RWPE1 (cell line): Measurements from ENCODE around the gene RAC2.

ENCODE experiments used
- CTCF ChIA-PET: fragments of 350-600 bp; sonication (Branson Sonifier 250); formaldehyde crosslinking; extraction: SDS; loops from one replicate; lab custom pipeline; 2021; lab: Yijun Ruan, JAX
- POLR2A ChIA-PET: fragments of 400-600 bp; formaldehyde crosslinking; extraction: SDS; loops from one replicate; lab custom pipeline; 2020; ENCODE audit warnings: antibody characterized with exemption; ENCODE audit not compliant: low non-redundant PET; lab: Yijun Ruan, JAX
- DNase-seq: peaks from one replicate; pipeline ENCODE4 v3.0.0; 2012; ENCODE audit warnings: low spot score
- H3K27ac ChIP-seq: fragments of 450-650 bp; 2 replicates; pipeline ENCODE4 v1.5.1; 2017
- TF ChIP-seq, protein P1 (sequence below): fragments of 450-650 bp; conservative IDR thresholded peaks from 2 replicates; pipeline ENCODE4 v1.5.1; 2017; ENCODE audit warnings: low read depth, mild to moderate bottlenecking

The RAC2 gene

DNA sequence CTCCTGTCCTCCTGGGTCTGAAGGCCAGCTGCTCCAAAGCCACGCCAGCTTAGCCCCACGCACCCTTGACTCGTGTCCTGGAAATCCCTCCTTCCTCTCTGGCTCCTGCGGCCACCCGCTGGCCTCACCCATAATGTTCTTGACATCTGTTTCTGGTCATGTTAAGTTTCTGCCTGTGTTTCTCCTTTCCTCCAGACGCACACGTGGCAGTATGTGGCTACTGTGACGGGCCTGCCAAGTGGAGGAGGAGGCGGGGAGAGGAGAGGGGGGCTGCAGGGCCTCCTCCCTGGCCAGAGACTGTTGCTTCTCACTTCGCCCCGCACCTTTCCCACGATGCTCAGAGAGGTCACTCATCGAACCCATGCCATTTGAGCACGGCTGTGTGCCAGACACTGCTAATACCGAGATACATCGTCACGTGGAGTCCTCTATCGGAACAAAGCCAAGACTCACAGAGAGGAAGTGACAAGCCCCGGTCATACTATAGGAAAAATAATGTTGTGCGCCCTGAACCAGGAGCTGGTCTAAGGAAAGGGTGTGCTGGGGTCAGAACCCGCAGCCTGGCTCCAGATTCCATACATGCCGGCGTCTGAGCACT lies 67.5 kb downstream of the RAC2 start:
- TF ChIP-seq, protein P1, sequence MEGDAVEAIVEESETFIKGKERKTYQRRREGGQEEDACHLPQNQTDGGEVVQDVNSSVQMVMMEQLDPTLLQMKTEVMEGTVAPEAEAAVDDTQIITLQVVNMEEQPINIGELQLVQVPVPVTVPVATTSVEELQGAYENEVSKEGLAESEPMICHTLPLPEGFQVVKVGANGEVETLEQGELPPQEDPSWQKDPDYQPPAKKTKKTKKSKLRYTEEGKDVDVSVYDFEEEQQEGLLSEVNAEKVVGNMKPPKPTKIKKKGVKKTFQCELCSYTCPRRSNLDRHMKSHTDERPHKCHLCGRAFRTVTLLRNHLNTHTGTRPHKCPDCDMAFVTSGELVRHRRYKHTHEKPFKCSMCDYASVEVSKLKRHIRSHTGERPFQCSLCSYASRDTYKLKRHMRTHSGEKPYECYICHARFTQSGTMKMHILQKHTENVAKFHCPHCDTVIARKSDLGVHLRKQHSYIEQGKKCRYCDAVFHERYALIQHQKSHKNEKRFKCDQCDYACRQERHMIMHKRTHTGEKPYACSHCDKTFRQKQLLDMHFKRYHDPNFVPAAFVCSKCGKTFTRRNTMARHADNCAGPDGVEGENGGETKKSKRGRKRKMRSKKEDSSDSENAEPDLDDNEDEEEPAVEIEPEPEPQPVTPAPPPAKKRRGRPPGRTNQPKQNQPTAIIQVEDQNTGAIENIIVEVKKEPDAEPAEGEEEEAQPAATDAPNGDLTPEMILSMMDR = no peak
- ChIA-PET CTCF (interaction anchor here (0.5 to 0.6 kb wide), 3 partner anchors 25 to 363 kb away, joined by 3 to 5 read pairs (median 3); no protein-coding TSS in a partner anchor), POLR2A (no interaction called here)
- H3K27ac ChIP-seq = peak overlapping the region; percentile 73
- no peak for DNase-seq

DNA sequence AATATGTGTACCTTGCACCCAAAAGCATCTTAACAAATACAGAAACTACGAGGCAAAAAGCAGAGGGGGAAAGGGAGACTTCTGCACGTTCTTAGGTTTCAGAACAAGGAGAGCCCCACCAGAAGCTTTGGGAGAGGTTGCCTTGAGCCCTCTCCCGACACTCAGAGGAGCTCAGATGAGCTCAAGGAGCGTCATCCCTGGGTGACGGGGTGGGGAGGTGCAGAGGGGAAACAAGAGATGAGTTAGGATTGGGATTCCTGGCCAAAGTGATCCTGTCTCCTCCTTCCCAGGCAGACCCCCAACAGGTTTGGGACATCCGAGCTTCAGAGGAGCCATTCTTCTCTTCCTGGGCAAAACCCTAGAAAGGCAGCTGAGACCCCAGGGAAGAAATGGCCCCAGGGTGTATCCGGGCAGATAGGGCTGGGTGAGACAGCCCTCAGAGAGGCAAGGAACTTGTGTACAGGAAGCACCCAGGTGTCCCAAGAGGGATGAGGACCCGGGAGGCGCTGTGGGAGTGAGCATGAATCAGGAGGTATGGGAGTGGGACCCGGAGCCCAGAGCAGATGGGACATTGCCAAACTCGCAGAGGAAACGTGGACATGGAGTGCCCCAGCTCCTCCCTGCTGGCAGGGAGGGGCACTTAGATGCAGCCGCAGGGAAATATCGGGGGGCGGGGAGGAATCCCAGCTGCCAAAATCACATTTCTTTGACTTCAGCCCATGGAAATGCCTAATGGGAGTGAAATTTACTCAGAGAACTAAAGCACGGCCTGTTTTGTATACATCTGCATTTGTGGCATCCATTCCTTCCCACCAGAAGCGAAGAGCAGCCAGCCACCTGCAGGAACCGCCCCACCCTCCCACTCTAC lies 68.4 kb downstream of the RAC2 start:
- TF ChIP-seq, protein P1 = no peak
- POLR2A ChIA-PET = no interaction called here
- DNase-seq = no peak
- peak overlapping the region; percentile 73 for H3K27ac ChIP-seq
- CTCF ChIA-PET = interaction anchor here (0.6 kb wide), 1 partner anchor 92 kb away, joined by 3 read pairs; no protein-coding TSS in a partner anchor
